ENCODE results near the gene PRKG2. TPM values are rescaled to one million over a fixed set of nuclear protein-coding genes. Genes with fewer than 3 reads are reported as not detected.

Gene PRKG2
- total and polyA plus RNA-seq, 4 donors = 0.03 to 0.14 (median 0.08) TPM; not detected in 1

- DNase-seq (ENCODE audit: low spot score) = no peak
- H3K36me3 ChIP-seq (ENCODE audit: control insufficient read depth in 4 of 4, insufficient read depth in 3 of 4, low read depth in 1 of 4, low read length in 3 of 4) = no peaks in the 10 kb centered on the region
- 71% methylated on average over 2 of the region's 2 CpGs for WGBS
- no peak overlapping the region for H3K9ac ChIP-seq (ENCODE audit: low read depth in 1 of 2, low read length in 2 of 2)
- peaks cover 0 to under 1% (median 0%) of the 10 kb centered on the region in 4 donors for H3K27me3 ChIP-seq (ENCODE audit: control insufficient read depth in 4 of 4, insufficient read depth in 4 of 4, low read length in 3 of 4)
- TF ChIP-seq SP1 (IDR thresholded peaks at IDR 0.05) = no peak
- no peak for TF ChIP-seq EGR1 (IDR thresholded peaks at IDR 0.05; ENCODE audit: low read depth in 2 of 2)
- no peak for TF ChIP-seq HNF4A (conservative IDR thresholded peaks at IDR 0.05)
- no peak for TF ChIP-seq HNF4G (IDR thresholded peaks at IDR 0.05)
- TF ChIP-seq, protein P1, sequence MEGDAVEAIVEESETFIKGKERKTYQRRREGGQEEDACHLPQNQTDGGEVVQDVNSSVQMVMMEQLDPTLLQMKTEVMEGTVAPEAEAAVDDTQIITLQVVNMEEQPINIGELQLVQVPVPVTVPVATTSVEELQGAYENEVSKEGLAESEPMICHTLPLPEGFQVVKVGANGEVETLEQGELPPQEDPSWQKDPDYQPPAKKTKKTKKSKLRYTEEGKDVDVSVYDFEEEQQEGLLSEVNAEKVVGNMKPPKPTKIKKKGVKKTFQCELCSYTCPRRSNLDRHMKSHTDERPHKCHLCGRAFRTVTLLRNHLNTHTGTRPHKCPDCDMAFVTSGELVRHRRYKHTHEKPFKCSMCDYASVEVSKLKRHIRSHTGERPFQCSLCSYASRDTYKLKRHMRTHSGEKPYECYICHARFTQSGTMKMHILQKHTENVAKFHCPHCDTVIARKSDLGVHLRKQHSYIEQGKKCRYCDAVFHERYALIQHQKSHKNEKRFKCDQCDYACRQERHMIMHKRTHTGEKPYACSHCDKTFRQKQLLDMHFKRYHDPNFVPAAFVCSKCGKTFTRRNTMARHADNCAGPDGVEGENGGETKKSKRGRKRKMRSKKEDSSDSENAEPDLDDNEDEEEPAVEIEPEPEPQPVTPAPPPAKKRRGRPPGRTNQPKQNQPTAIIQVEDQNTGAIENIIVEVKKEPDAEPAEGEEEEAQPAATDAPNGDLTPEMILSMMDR (IDR thresholded peaks at IDR 0.05; ENCODE audit: low read depth, low read length, missing input control) = no peak
- no peak for TF ChIP-seq JUND (IDR thresholded peaks at IDR 0.05)
- TF ChIP-seq REST (IDR thresholded peaks at IDR 0.05) = no peak
- TF ChIP-seq, protein P2, sequence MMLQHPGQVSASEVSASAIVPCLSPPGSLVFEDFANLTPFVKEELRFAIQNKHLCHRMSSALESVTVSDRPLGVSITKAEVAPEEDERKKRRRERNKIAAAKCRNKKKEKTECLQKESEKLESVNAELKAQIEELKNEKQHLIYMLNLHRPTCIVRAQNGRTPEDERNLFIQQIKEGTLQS (IDR thresholded peaks at IDR 0.05) = no peak
- no peak for TF ChIP-seq GABPA (IDR thresholded peaks at IDR 0.05 in 1 of 2, conservative IDR thresholded peaks at IDR 0.05 in 1 of 2)
- TF ChIP-seq TAF1 (conservative IDR thresholded peaks at IDR 0.05) = no peak
- no peak for TF ChIP-seq RXRA (IDR thresholded peaks at IDR 0.05)
- no peak for TF ChIP-seq FOXA1 (IDR thresholded peaks at IDR 0.05)
- TF ChIP-seq YY1 (IDR thresholded peaks at IDR 0.05) = no peak
- TF ChIP-seq FOXA2 (IDR thresholded peaks at IDR 0.05) = no peak
- TF ChIP-seq, protein P3, sequence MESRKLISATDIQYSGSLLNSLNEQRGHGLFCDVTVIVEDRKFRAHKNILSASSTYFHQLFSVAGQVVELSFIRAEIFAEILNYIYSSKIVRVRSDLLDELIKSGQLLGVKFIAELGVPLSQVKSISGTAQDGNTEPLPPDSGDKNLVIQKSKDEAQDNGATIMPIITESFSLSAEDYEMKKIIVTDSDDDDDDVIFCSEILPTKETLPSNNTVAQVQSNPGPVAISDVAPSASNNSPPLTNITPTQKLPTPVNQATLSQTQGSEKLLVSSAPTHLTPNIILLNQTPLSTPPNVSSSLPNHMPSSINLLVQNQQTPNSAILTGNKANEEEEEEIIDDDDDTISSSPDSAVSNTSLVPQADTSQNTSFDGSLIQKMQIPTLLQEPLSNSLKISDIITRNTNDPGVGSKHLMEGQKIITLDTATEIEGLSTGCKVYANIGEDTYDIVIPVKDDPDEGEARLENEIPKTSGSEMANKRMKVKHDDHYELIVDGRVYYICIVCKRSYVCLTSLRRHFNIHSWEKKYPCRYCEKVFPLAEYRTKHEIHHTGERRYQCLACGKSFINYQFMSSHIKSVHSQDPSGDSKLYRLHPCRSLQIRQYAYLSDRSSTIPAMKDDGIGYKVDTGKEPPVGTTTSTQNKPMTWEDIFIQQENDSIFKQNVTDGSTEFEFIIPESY (IDR thresholded peaks at IDR 0.05) = no peak
- TF ChIP-seq NR2F2 (IDR thresholded peaks at IDR 0.05) = no peak
- TF ChIP-seq, protein P4, sequence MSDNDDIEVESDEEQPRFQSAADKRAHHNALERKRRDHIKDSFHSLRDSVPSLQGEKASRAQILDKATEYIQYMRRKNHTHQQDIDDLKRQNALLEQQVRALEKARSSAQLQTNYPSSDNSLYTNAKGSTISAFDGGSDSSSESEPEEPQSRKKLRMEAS (IDR thresholded peaks at IDR 0.05) = no peak
- TF ChIP-seq RAD21 (IDR thresholded peaks at IDR 0.05) = no peak
- no peak overlapping the region for H3K4me3 ChIP-seq (ENCODE audit: low read depth in 1 of 3, low read length in 3 of 3)
- no peak overlapping the region for H3K27ac ChIP-seq (ENCODE audit: low read depth in 1 of 2, low read length in 2 of 2)
- H3K9me3 ChIP-seq (ENCODE audit: control insufficient read depth in 4 of 4, low read length in 3 of 4) = peaks cover 0 to under 1% (median 0%) of the 10 kb centered on the region in 4 donors
- no peaks in the 10 kb centered on the region for H3K4me1 ChIP-seq (ENCODE audit: control insufficient read depth in 4 of 4, insufficient read depth in 4 of 4, low read length in 3 of 4)
These were observed 9.7 kb downstream of the PRKG2 start for GRCh38 chr4:81205302-81205701.
